ENCODE measurements around the gene FOXO3.
A peak's percentile ranks its signal among the peaks of the same experiment; 100 is the strongest.

FOXO3 gene

GRCh38 chr6:108541843-108542759 is 18.6 kb upstream of the FOXO3 start:
- H3K4me1 ChIP-seq (ENCODE audit: control insufficient read depth, insufficient read depth, low read length) = peaks cover 13% of the 10 kb centered on the region
- H3K9me3 ChIP-seq (ENCODE audit: control insufficient read depth, low read length) = peaks cover 5% of the 10 kb centered on the region
- H3K4me3 ChIP-seq (ENCODE audit: low read length) = no peak overlapping the region
- DNase-seq (ENCODE audit: low read depth) = peak; percentile 90
- H3K36me3 ChIP-seq (ENCODE audit: control insufficient read depth, insufficient read depth, low read length, severe bottlenecking) = no peaks in the 10 kb centered on the region
- peak overlapping the region; percentile 38 for H3K9ac ChIP-seq (ENCODE audit: low read length)
- no peaks in the 10 kb centered on the region for H3K27me3 ChIP-seq (replicated peaks; ENCODE audit: control insufficient read depth, insufficient read depth, low read length)

GRCh38 chr6:108543175-108543940 is 17.4 kb upstream of the FOXO3 start:
- no peak overlapping the region for H3K4me3 ChIP-seq (ENCODE audit: low read length)
- no peaks in the 10 kb centered on the region for H3K27me3 ChIP-seq (replicated peaks; ENCODE audit: control insufficient read depth, insufficient read depth, low read length)
- H3K9ac ChIP-seq (ENCODE audit: low read length) = no peak overlapping the region
- DNase-seq (ENCODE audit: low read depth) = no peak
- peaks cover 5% of the 10 kb centered on the region for H3K9me3 ChIP-seq (ENCODE audit: control insufficient read depth, low read length)
- H3K4me1 ChIP-seq (ENCODE audit: control insufficient read depth, insufficient read depth, low read length) = peaks cover 13% of the 10 kb centered on the region
- no peaks in the 10 kb centered on the region for H3K36me3 ChIP-seq (ENCODE audit: control insufficient read depth, insufficient read depth, low read length, severe bottlenecking)

DNA sequence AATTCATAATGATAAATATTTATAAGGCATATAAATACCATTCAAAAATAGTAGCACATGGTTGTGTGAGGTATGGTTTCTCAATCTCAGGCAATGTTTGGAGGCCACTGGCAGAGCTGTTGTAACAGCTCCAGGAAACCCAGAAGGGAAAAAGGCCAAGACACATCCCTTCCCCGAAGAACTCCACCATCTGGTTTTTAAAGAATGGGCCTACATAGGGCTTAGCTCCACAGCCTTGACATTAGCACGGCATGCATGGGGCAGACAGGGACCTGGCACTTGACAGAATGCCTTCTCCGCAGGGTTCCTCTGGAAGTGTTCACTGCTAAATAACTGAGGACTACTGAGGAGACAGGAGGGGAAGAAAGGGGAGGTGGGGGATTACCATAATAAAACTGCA is 16.1 kb upstream of the FOXO3 start:
- Histone ChIP-seq H3K36me3 (ENCODE audit: control insufficient read depth, insufficient read depth, low read length, severe bottlenecking) (no peaks in the 10 kb centered on the region), H3K27me3 (replicated peaks; ENCODE audit: control insufficient read depth, insufficient read depth, low read length) (no peaks in the 10 kb centered on the region), H3K9ac (ENCODE audit: low read length) (peak overlapping the region; percentile 18), H3K9me3 (ENCODE audit: control insufficient read depth, low read length) (peaks cover 5% of the 10 kb centered on the region), H3K4me1 (ENCODE audit: control insufficient read depth, insufficient read depth, low read length) (peaks cover 13% of the 10 kb centered on the region), H3K4me3 (ENCODE audit: low read length) (no peak overlapping the region)
- DNase-seq (ENCODE audit: low read depth) = peak; percentile 75

- no peaks in the 10 kb centered on the region for H3K27me3 ChIP-seq (replicated peaks; ENCODE audit: control insufficient read depth, insufficient read depth, low read length)
These were observed 14.4 kb upstream of the FOXO3 start for GRCh38 chr6:108546079-108547049.

DNA sequence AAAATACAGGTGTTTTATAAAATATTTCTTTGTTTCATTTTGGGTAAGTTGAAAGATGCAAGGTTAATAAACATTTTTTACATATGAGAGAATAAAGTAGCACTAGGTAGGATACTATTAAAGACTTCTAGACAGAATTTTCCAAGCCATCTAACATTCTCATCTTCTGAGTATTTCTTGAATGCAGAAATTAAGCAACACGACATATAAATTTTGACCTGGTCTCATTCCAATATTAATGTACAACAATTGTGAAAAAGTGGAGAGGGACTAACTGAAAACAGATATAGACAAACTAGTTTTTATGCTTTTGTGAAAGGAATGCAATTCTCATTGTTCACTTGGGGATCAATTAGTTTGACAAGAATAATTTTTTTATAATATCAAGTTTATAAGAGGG is 11.5 kb upstream of the FOXO3 start:
- no peaks in the 10 kb centered on the region for H3K36me3 ChIP-seq (ENCODE audit: control insufficient read depth, insufficient read depth, low read length, severe bottlenecking)
- peak; percentile 59 for DNase-seq (ENCODE audit: low read depth)
- H3K4me1 ChIP-seq (ENCODE audit: control insufficient read depth, insufficient read depth, low read length) = peaks cover 9% of the 10 kb centered on the region
- H3K9ac ChIP-seq (ENCODE audit: low read length) = no peak overlapping the region
- no peaks in the 10 kb centered on the region for H3K27me3 ChIP-seq (replicated peaks; ENCODE audit: control insufficient read depth, insufficient read depth, low read length)
- no peak overlapping the region for H3K4me3 ChIP-seq (ENCODE audit: low read length)
- no peaks in the 10 kb centered on the region for H3K9me3 ChIP-seq (ENCODE audit: control insufficient read depth, low read length)

More at GRCh38 chr6:108546079-108547049, 14.4 kb upstream of the FOXO3 start:
- H3K36me3 ChIP-seq (ENCODE audit: control insufficient read depth, insufficient read depth, low read length, severe bottlenecking) = no peaks in the 10 kb centered on the region
- H3K9ac ChIP-seq (ENCODE audit: low read length) = no peak overlapping the region
- no peaks in the 10 kb centered on the region for H3K9me3 ChIP-seq (ENCODE audit: control insufficient read depth, low read length)
- DNase-seq (ENCODE audit: low read depth) = no peak
- H3K4me3 ChIP-seq (ENCODE audit: low read length) = no peak overlapping the region
- H3K4me1 ChIP-seq (ENCODE audit: control insufficient read depth, insufficient read depth, low read length) = peaks cover 13% of the 10 kb centered on the region

DNA sequence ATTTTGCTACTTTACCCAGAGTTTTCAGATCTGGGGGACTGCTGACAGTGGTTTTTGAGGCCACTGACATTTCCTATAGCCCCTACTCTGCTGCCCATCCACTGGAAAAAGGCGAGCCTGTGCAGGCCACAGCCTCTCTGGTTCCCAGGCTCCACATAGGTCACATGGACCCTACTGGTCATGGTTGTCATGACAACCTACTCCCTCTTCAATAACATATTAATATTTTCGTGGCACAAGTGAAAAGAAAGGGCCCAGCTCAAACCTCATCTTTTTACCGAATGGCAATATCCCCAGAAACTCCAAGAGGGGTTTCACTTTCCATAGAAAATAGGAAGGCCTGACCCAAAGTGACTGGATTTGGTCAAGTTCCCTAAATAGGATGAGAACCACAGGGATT is 11.0 kb upstream of the FOXO3 start:
- DNase-seq (ENCODE audit: low read depth) = no peak
- Histone ChIP-seq H3K4me1 (ENCODE audit: control insufficient read depth, insufficient read depth, low read length) (peaks cover 4% of the 10 kb centered on the region), H3K9ac (ENCODE audit: low read length) (no peak overlapping the region), H3K4me3 (ENCODE audit: low read length) (no peak overlapping the region), H3K27me3 (replicated peaks; ENCODE audit: control insufficient read depth, insufficient read depth, low read length) (no peaks in the 10 kb centered on the region), H3K9me3 (ENCODE audit: control insufficient read depth, low read length) (no peaks in the 10 kb centered on the region), H3K36me3 (ENCODE audit: control insufficient read depth, insufficient read depth, low read length, severe bottlenecking) (no peaks in the 10 kb centered on the region)

GRCh38 chr6:108550256-108550655 is 10.5 kb upstream of the FOXO3 start:
- Histone ChIP-seq H3K9me3 (ENCODE audit: control insufficient read depth, low read length) (no peaks in the 10 kb centered on the region), H3K9ac (ENCODE audit: low read length) (no peak overlapping the region), H3K4me1 (ENCODE audit: control insufficient read depth, insufficient read depth, low read length) (peaks cover 2% of the 10 kb centered on the region), H3K4me3 (ENCODE audit: low read length) (no peak overlapping the region), H3K36me3 (ENCODE audit: control insufficient read depth, insufficient read depth, low read length, severe bottlenecking) (no peaks in the 10 kb centered on the region), H3K27me3 (replicated peaks; ENCODE audit: control insufficient read depth, insufficient read depth, low read length) (no peaks in the 10 kb centered on the region)
- no peak for DNase-seq (ENCODE audit: low read depth)

DNA sequence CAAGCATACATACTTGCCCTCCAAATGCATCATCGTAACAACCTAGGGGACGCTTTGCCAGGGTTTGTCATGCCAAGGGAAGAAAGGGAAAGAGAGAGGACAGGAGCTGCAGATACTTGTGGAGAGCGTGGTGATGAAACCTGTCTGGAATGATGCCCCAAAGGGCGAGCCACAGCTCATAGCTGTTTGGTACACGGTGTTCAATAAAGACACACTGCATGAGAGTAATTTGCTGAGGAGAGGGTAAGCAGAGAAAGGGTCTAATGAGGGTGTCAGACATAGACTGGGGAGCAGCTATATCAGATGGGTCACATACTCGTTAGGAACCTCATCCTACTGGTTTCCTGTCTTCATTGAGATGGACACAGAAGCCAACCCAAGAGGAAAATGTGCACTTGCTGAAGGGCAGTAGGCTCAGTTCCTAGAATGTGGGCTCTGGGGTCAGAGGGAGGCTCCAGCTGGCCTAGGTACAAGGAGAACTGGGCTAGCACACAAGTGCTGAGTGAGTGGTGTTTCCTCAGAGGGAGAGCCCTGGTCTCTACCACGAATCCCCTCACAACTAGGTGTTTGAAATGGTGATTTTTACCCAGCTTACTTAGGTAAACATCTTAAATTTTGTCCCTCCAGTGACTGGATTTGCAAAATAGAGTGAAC is 5.2 kb upstream of the FOXO3 start:
- no peak for DNase-seq (ENCODE audit: low read depth)
- H3K4me1 ChIP-seq (ENCODE audit: control insufficient read depth, insufficient read depth, low read length) = peaks cover 22% of the 10 kb centered on the region
- H3K4me3 ChIP-seq (ENCODE audit: low read length) = no peak overlapping the region
- H3K36me3 ChIP-seq (ENCODE audit: control insufficient read depth, insufficient read depth, low read length, severe bottlenecking) = no peaks in the 10 kb centered on the region
- no peaks in the 10 kb centered on the region for H3K9me3 ChIP-seq (ENCODE audit: control insufficient read depth, low read length)
- no peaks in the 10 kb centered on the region for H3K27me3 ChIP-seq (replicated peaks; ENCODE audit: control insufficient read depth, insufficient read depth, low read length)
- no peak overlapping the region for H3K9ac ChIP-seq (ENCODE audit: low read length)

DNA sequence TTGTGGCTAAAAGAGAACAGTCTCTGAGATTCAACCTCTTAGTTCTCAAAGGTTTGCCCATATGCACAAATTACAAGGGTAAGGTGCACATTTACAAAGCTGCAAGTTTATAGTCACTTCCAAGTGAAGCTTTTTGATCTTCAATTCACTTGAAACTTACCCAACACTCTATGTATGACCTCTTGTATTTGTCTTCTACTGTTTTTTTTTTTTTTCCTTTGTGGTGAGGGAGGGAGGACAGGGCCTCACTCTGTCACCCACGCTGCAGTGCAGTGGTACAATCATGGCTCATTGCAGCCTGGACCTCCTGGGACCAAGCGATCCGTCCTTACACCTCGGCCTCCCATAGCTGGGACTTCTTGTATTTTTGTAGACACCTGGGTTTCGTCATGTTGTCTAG is 4.5 kb upstream of the FOXO3 start:
- no peak overlapping the region for H3K4me3 ChIP-seq (ENCODE audit: low read length)
- H3K9me3 ChIP-seq (ENCODE audit: control insufficient read depth, low read length) = no peaks in the 10 kb centered on the region
- H3K4me1 ChIP-seq (ENCODE audit: control insufficient read depth, insufficient read depth, low read length) = peaks cover 22% of the 10 kb centered on the region
- no peaks in the 10 kb centered on the region for H3K36me3 ChIP-seq (ENCODE audit: control insufficient read depth, insufficient read depth, low read length, severe bottlenecking)
- H3K27me3 ChIP-seq (replicated peaks; ENCODE audit: control insufficient read depth, insufficient read depth, low read length) = no peaks in the 10 kb centered on the region
- H3K9ac ChIP-seq (ENCODE audit: low read length) = no peak overlapping the region
- no peak for DNase-seq (ENCODE audit: low read depth)

DNA sequence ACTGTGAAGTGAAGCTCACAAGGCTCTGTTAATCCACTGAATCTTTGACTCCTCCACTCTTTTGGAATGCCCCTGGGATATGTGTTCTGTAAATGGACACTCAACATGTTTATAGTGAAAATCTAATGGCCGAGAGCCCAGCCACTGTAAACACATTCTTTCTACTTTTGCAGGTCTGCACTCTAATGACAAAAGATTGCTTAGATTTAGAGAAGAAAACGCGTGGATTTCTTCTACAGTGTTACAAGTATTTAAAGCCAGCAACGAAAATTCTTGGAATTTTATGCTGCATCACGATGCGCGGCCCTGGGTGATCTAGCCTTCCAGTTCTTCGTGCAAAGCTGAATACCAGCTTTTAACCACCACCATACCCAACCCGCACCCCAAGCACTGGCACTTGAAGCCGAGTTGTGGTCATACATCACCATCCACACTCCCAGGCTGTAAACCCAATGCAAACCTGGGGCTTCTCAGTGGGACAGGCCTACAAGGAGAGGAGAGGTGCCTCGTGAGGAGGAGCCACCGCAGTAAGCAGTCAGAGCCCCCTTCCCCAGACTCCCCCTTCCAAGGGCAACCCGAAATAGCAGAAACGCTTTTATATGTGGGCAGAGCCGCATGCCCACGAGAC is 3.7 kb upstream of the FOXO3 start:
- peaks cover 22% of the 10 kb centered on the region for H3K4me1 ChIP-seq (ENCODE audit: control insufficient read depth, insufficient read depth, low read length)
- H3K36me3 ChIP-seq (ENCODE audit: control insufficient read depth, insufficient read depth, low read length, severe bottlenecking) = peaks cover 4% of the 10 kb centered on the region
- H3K9me3 ChIP-seq (ENCODE audit: control insufficient read depth, low read length) = no peaks in the 10 kb centered on the region
- peak; percentile 79 for DNase-seq (ENCODE audit: low read depth)
- peak overlapping the region; percentile 82 for H3K4me3 ChIP-seq (ENCODE audit: low read length)
- peak overlapping the region; percentile 87 for H3K9ac ChIP-seq (ENCODE audit: low read length)
- H3K27me3 ChIP-seq (replicated peaks; ENCODE audit: control insufficient read depth, insufficient read depth, low read length) = no peaks in the 10 kb centered on the region
